ENCODE measurements around the gene TTC39A. TPM values are rescaled to one million over a fixed set of nuclear protein-coding genes. Genes with fewer than 3 reads are reported as not detected.

TTC39A gene
- total RNA-seq, 1 donor from 2014 or later = 21.3 TPM

- TF ChIP-seq CTCF (conservative IDR thresholded peaks at IDR 0.05; ENCODE audit: low read depth, low read length) = no peak
- H3K4me3 ChIP-seq (ENCODE audit: low read depth, low read length) = no peak overlapping the region
- no peak for DNase-seq (ENCODE audit: low read depth)
These were observed 16.0 kb upstream of the TTC39A start for GRCh38 chr1:51346086-51346942.

- no peak for DNase-seq (ENCODE audit: low read depth)
- H3K4me3 ChIP-seq (ENCODE audit: low read depth, low read length) = no peak overlapping the region
- no peak for TF ChIP-seq CTCF (conservative IDR thresholded peaks at IDR 0.05; ENCODE audit: low read depth, low read length)
These were observed 14.9 kb upstream of the TTC39A start for GRCh38 chr1:51345300-51345687.

- H3K4me3 ChIP-seq (ENCODE audit: low read depth, low read length) = peak overlapping the region; percentile 55
- DNase-seq (ENCODE audit: low read depth) = no peak
- TF ChIP-seq CTCF (conservative IDR thresholded peaks at IDR 0.05; ENCODE audit: low read depth, low read length) = no peak
These were observed 14.4 kb upstream of the TTC39A start for GRCh38 chr1:51344602-51345299.

- no peak for DNase-seq (ENCODE audit: low read depth)
- H3K4me3 ChIP-seq (ENCODE audit: low read depth, low read length) = peak overlapping the region; percentile 55
- TF ChIP-seq CTCF (conservative IDR thresholded peaks at IDR 0.05; ENCODE audit: low read depth, low read length) = no peak
These were observed 13.9 kb upstream of the TTC39A start for GRCh38 chr1:51344276-51344601.

- TF ChIP-seq CTCF (conservative IDR thresholded peaks at IDR 0.05; ENCODE audit: low read depth, low read length) = no peak
- H3K4me3 ChIP-seq (ENCODE audit: low read depth, low read length) = no peak overlapping the region
- no peak for DNase-seq (ENCODE audit: low read depth)
These were observed 13.3 kb upstream of the TTC39A start for GRCh38 chr1:51343624-51344023.

- no peak overlapping the region for H3K4me3 ChIP-seq (ENCODE audit: low read depth, low read length)
- TF ChIP-seq CTCF (conservative IDR thresholded peaks at IDR 0.05; ENCODE audit: low read depth, low read length) = no peak
- no peak for DNase-seq (ENCODE audit: low read depth)
These were observed 12.3 kb upstream of the TTC39A start for GRCh38 chr1:51342591-51343206.

All from epithelial cell of proximal tubule (primary cell).